Stromal cell of bone marrow (primary cell): Measurements from ENCODE around the gene PFDN4.

ENCODE experiments used
- DNase-seq: peaks from one replicate; pipeline ENCODE4 v3.0.0-alpha.2; 2012; ENCODE audit warnings: low read depth

PFDN4 gene

DNA sequence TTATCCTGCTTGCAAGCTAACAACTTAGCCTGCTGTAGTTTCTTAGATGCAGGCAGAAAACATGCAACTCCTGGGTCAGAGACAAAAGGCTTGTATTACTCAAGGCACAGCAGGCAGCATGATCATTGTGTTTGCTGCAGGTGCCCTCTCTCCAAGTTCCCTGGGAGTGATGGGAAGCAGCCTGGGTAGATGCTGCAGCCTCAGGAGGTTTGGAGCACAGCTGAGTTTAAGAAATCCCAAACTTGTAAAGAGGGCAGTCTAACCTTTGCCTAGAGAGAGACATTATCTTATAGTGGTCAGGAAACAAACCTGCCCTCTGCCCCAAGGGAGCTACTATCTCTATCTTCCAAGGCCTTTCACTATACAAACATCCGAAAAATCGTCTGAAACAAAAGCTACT is 61.1 kb downstream of the PFDN4 start:
- no peak for DNase-seq
